ENCODE measurements around the gene PIP5K1B. TPM values are rescaled to one million over a fixed set of nuclear protein-coding genes. Genes with fewer than 3 reads are reported as not detected.

PIP5K1B gene
- total RNA-seq, 1 donor from 2014 or later, result 85.3 TPM

GRCh38 chr9:68920921-68921320 is 215.9 kb downstream of the PIP5K1B start:
- intact Hi-C loops (cut with micrococcal nuclease), result no loop called here
- no peak for ATAC-seq
- no peak for DNase-seq

DNA sequence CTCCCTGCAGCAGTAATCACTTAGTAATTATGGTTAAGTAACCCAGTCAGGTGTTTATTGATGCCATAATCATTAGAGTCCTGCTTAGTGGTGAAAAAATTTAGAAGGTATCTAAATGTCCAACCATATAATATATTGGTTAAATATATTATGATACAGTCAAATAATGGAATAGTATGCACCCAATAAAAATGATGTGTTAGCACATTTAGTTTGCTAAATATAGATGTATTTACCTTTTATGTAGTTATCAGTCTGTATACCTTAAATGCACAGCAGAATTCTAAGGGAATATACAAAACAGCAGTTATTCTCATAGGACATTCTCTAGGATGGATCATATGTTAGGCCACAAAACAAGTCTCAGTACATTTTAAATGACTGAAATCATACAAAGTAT is 218.4 kb downstream of the PIP5K1B start:
- DNase-seq (no peak), ATAC-seq (no peak)
- intact Hi-C loops (cut with micrococcal nuclease), result no loop called here

DNA sequence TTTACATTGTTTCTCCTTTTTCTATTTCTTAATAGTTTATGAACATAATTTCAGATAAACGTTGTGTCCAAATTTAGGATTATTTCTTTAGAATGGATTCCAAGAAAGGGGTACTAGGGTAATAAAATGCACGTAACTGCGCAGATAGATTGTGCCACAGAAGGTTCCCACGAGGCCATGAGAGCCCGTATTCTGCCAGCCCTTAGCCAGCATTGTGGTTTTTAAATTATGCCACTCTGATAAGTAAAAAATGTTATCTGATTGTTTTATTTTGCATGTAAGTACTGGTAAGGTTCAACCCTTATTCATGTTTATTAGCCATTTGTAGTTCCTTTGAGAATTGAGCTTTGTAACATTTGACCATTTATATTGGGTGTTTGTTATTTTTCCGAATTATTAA is 220.1 kb downstream of the PIP5K1B start:
- ATAC-seq (no peak), DNase-seq (no peak)
- intact Hi-C loops (cut with micrococcal nuclease), result no loop called here

DNA sequence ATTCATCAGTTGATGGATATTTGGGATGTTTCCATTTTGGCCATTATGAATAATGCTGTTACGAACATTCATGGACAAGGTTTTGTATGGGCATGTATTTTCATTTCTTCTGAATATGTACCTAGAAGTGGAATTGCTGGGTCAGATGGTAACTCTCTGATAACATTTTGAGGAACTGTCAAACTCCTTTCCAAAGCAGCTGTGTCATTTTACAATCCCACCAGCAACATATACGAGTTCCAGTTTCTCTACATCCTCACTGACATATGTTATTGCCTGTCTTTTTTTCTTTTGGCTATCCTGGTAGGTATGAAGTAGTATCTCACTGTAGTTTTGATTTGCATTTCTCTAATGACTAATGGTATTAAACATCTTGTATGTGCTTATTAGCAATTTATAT is 222.1 kb downstream of the PIP5K1B start:
- ATAC-seq, result no peak
- no peak for DNase-seq
- intact Hi-C loops (cut with micrococcal nuclease), result no loop called here

DNA sequence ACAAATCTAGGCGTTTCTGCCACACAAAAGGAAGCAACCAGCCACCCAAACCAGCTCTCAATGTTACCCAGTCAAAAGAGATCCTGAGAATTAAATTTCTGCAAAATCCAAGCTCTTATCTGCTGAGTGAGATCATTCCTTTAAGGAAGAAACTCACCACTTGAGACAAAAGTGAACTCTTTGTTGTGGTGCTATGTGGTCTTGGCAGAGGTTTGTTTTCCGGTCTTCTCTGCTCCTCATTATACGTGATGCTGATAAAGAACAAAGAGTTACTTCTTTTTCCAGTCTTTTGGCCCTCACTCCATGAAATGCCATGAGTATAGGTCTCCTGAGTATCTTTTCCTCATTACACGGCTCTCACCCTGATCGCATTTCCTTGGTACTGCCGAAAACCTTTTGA is 226.8 kb downstream of the PIP5K1B start:
- intact Hi-C loops (cut with micrococcal nuclease), result loop anchor here (10.0 kb wide), 1 partner anchor 57 kb away; no protein-coding TSS in a partner anchor
- DNase-seq (no peak), ATAC-seq (no peak)

DNA sequence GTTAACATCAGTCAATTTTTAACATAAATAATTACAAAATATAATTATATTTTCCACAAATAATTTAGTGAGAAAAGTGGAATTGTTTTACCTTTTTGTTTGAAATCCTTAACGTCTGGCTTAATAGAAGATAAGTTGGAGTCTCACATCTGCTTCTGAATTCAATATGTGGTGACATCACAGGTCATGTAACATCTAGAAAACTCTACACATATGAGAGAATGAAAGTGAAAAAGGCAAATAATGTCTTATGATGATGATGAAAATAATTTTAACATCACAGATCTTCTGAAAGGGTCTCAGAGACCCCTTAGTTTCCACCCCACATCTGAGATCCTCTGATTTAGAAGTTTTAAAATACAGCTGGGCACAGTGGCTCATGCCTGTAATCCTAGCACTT is 227.4 kb downstream of the PIP5K1B start:
- intact Hi-C loops (cut with micrococcal nuclease), result loop anchor here (10.0 kb wide), 1 partner anchor 58 kb away; no protein-coding TSS in a partner anchor
- ATAC-seq, result no peak

GRCh38 chr9:68933434-68934328 is 228.6 kb downstream of the PIP5K1B start:
- DNase-seq, result no peak
- intact Hi-C loops (cut with micrococcal nuclease), result loop anchor here (10.0 kb wide), 1 partner anchor 59 kb away; no protein-coding TSS in a partner anchor
- no peak for ATAC-seq

More for the DNA sequence above, 227.4 kb downstream of the PIP5K1B start:
- DNase-seq, result no peak

DNA sequence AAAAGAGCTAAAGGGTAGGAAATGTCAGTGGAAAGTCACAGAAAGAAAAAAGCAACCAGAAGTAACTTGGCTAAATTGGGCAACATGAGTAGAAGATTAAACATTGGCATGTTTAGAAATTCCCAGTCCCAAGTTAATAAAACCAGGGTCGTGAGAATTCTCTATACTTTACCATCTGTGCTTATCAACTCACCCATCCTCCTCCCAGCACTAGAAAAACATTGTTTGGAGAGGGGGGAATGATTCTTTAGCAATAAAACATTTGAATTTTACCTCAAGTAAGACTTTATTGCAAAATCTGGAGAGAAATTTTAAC is 229.2 kb downstream of the PIP5K1B start:
- intact Hi-C loops (cut with micrococcal nuclease), result loop anchor here (10.0 kb wide), 1 partner anchor 59 kb away; no protein-coding TSS in a partner anchor
- ATAC-seq (no peak), DNase-seq (no peak)

- DNase-seq, result no peak
- ATAC-seq, result no peak
- intact Hi-C loops (cut with micrococcal nuclease), result loop anchor here (10.0 kb wide), 1 partner anchor 86 kb away; no protein-coding TSS in a partner anchor
Measured at GRCh38 chr9:68940573-68940972, 235.5 kb downstream of the PIP5K1B start.

DNA sequence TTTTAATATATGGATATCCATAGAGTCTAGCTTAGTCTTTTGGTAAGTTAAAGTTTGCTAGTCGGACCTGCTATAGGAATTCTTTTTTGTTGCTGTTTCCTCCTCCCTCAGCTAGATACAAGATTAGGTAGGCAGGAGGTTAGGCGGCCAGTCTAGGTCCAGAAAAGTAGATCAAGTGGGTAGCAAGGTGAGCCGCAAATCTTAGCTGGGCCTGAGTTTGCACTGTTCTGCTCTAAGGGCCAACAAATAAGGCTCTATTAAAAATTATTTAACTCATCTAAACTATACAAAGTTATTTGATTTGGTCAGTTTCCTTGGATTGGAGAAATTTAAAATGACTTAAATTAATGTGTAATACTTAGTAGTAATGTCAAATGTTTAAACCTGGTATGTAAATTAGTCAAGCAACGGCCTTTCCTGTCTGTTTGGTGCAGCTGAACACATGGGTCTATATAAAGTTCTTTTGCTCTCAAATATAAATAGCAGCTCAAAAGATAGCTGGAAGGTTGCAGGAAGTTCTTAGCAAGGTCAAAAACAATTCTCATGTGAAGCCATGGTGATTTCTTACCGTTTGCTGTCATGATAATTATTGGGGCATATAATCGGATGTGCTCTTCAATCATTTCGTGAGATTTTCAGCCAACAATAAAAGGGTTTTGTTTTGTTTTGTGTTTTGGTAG is 236.9 kb downstream of the PIP5K1B start:
- intact Hi-C loops (cut with micrococcal nuclease), result loop anchor here (10.0 kb wide), 1 partner anchor 87 kb away; no protein-coding TSS in a partner anchor
- ATAC-seq, result peak; percentile 90
- DNase-seq, result no peak

DNA sequence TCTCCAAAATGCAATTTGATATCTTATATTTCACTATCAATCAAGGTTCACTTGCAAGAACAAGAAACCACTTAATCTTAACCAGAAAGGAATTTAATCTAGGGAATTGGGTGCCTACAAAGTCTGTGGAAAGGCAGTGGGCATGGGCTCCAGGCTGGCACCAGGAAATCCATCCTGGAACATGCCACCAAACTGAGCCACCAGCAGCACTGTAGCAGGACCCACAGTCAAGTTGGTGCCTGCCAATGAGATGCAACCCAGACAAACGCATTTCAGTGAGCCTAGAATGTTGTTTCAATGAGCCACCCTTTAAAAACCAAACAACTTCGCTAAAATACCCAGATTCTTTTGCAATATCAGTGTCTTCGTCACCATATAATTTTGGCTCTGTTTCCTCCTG is 237.8 kb downstream of the PIP5K1B start:
- intact Hi-C loops (cut with micrococcal nuclease), result loop anchor here (10.0 kb wide), 1 partner anchor 88 kb away; no protein-coding TSS in a partner anchor
- ATAC-seq (peak; percentile 61), DNase-seq (no peak)

DNA sequence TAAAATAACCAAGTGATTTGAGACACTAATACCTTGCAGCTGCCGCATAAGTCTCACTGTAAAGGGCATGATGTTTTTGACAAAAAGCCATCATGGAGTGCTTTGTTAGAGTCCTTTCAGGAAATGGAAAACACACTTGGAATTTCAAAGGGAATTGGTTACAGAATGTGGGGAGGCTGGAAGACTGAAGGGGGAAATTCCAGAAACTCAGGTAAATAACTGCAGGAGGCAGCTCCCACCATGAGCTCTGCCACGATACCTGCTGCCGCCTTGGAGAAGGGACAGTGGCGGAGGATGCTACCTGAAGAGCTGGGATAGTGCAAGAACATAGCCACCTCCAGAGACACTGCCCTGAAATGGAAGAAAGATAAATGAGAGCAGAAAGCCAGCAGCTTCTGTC is 242.0 kb downstream of the PIP5K1B start:
- intact Hi-C loops (cut with micrococcal nuclease), result loop anchor here (10.0 kb wide), 1 partner anchor 92 kb away; no protein-coding TSS in a partner anchor
- no peak for ATAC-seq
- no peak for DNase-seq

- intact Hi-C loops (cut with micrococcal nuclease), result loop anchor here (10.0 kb wide), 1 partner anchor 93 kb away; no protein-coding TSS in a partner anchor
Measured at GRCh38 chr9:68947842-68948569, 243.0 kb downstream of the PIP5K1B start.

DNA sequence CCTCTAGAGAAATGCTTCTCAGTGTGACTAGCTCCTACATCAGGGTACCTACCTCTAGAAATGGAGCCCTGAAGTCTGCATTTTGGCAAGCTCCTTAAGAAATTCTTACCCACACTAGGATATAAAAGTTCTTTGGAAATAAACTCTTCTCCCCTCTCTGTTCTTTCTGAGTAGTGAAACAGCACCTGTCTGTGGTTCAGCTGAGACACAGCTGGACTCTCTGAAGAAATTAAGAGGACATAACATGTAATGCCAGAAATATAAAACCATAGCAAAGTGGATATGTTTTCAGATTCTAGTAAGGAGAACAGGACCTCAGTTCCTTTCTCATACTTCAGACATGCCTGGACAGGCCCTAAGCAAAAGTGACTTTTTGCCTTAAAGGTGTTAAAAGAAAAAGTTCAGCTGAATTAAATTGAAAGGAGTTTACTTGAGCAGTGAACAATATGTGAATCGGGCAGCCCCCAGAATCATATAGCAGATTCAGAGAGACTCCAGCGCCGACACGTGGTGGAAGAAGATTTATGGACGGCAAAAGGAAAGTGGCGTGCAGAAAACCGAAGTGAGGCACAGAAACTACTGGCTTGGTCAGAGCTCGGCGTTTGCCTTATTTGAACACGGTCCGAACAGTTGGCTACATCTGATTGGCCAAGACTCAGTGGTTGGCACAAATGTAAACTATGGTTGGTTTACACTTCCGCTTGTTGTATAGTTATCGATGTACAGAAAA is 244.4 kb downstream of the PIP5K1B start:
- ATAC-seq (peak; percentile 50), DNase-seq (peak; percentile 48)
- intact Hi-C loops (cut with micrococcal nuclease), result loop anchor here (10.0 kb wide), 1 partner anchor 95 kb away; no protein-coding TSS in a partner anchor

More at GRCh38 chr9:68947842-68948569, 243.0 kb downstream of the PIP5K1B start:
- no peak for DNase-seq
- ATAC-seq, result no peak

GRCh38 chr9:68950188-68950587 is 245.1 kb downstream of the PIP5K1B start:
- DNase-seq, result no peak
- intact Hi-C loops (cut with micrococcal nuclease), result no loop called here
- ATAC-seq, result peak; percentile 57

DNA sequence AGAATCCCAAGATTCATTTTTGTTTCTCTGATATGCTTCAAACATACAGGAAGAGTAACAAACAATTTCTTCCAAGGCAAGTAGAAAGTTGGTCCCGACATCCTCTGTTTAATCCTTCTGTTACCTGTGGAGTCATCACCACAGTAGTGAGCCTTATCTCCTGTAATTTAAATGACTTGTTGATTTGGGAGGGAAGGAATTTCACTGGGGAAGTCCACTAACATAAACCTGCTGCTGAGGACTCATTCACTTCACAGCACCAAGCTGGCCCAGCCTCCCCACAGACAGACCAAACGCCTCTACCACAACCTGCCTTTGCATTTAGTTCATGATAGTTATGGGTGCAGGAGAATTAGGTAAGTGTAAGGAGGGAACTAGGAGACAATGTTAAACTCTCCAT is 245.6 kb downstream of the PIP5K1B start:
- ATAC-seq (peak; percentile 21), DNase-seq (no peak)
- intact Hi-C loops (cut with micrococcal nuclease), result no loop called here

GRCh38 chr9:68951879-68952659 is 247.0 kb downstream of the PIP5K1B start:
- ATAC-seq (peak; percentile 34), DNase-seq (no peak)
- intact Hi-C loops (cut with micrococcal nuclease), result no loop called here

DNA sequence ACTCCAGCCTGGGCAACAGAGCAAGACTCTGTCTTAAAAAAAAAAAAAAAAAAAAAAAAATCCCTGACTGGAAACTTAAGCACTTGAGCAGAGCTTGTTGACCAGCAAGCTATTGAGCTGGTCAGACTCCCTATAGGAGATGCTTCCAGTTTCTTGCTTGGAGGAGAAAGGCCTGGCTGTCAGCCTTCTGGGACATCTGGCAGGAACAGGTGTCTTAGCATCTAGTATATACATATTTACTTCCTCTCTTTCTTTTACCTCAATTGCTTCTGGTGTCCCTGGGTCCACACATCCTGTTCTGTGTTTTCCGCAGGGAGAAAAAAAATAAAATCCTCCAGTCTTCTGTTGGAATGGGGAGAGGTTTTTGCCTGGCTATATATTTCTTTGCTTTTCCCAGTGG is 248.7 kb downstream of the PIP5K1B start:
- DNase-seq (no peak), ATAC-seq (no peak)
- intact Hi-C loops (cut with micrococcal nuclease), result no loop called here

All from left ventricle myocardium superior (tissue), 1 donor.